HG02840 (cell line): Measurements from ENCODE around the gene NDUFC2.
"Not testable (repeated sequence)": the region's sequence is repeated elsewhere in the genome, so short reads cannot be mapped to it uniquely, and the experiment has no call there.

Experiments
- ATAC-seq: cut with Tn5 transposase; IDR thresholded peaks from one replicate; pipeline ENCODE4 v1.9.1; 2021; ENCODE audit warnings: mild to moderate bottlenecking, moderate library complexity, moderate number of reproducible peaks; ENCODE audit not compliant: unreplicated experiment, low FRiP score

NDUFC2 gene

DNA sequence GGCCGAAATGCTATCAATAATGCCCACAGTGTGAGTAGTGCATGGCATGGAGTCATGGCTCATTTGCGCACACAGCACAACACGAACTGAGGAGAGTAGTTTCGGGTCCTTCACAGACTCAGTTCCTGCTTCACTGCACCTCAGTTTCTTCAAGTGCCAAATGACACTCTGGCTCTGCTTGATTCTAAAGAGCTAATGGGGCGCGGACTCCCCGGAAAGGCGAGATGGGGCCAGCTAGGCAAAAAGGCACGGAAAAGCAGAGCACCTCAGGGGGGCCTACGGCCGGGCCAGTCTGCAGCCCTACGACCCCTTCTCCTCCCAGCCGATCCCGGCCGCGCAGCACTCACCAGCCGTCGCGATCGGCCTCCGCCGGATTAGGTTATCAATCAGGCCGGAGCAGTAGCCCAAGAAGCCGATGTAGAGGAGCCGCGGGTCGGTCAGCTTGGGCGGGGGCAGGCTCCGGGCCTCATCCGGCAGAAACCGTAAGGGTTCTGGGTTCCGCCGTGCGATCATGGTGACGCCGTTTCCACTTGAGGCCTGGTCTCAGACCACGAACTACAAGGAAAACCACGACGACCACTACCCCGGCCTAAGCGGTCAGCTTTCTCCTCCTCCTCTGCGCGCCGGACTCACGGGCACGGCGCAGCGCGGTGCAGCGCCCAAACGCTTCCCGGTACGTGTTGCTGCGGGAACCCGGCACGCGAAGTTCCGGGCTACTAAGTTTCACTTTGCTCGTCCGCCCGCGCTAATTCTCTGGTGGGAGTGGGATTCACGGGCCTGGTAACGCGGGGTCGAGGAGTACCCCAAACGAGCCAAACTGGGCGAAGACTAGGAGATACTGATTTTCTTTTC, at the start of gene NDUFC2:
Gene NDUFC2 (minus strand): TSS at position 631 of the 852 bp plus-strand sequence. CDS start 118 bp downstream, at position 513.
- ATAC-seq, result peak; percentile 80

DNA sequence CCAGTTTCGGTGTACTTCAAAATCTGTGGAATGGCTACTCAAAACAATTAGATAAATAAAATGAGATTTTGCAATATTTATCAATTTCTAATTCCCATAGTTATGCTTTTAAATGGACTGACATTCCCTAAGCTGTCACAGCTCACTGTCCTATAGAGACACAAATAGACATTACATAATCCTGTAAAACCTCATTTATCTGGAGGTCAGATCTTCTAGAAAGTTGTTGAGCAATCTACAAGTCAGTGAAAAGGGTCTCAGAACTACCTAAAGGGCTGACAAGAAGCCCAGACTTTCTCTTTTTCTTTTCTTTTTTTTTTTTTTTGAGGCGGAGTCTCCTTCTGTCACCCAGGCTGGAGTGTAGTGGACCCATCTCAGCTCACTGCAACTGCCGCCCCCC, 47.7 kb upstream of the NDUFC2 start:
- no peak for ATAC-seq

GRCh38 chr11:78112582-78113275, 33.1 kb upstream of the NDUFC2 start:
- ATAC-seq, result no peak

DNA sequence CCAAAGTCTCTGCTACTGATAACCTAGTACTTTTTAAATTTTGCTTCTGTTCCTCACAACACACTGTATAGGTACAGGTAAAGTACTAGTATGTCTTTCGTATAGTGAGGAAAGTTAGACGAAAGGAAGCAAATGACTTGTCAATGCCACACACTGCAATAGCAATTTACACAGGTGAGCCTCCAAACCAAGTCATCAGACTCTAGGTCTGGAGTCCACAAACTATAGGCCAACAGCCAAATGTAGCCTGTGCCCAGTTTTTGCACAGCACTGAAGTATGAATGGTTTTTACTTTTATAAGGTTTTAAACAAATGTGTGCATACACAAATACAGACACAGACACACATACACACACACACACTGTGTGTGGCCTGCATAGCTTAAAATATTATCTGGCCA, 31.6 kb upstream of the NDUFC2 start:
- no peak for ATAC-seq

GRCh38 chr11:78110830-78111229, 31.2 kb upstream of the NDUFC2 start:
- no peak for ATAC-seq

DNA sequence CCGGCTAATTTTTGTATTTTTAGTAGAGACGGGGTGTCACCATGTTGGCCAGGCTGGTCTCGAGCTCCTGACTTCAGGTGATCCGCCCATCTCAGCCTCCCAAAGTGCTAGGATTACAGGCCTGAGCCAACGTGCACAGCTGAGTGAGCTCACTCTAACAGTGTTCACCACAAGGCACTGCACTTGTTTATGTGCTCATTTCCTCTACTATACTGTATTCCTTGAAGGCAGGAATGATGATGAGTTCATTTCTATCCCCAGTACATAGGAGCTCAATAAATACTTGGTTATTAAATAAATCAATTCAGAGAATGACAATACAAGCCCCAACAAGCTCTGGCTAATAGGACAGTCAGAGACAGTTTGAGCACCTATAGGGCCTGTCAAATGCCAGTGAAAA, 30.7 kb upstream of the NDUFC2 start:
- no peak for ATAC-seq

DNA sequence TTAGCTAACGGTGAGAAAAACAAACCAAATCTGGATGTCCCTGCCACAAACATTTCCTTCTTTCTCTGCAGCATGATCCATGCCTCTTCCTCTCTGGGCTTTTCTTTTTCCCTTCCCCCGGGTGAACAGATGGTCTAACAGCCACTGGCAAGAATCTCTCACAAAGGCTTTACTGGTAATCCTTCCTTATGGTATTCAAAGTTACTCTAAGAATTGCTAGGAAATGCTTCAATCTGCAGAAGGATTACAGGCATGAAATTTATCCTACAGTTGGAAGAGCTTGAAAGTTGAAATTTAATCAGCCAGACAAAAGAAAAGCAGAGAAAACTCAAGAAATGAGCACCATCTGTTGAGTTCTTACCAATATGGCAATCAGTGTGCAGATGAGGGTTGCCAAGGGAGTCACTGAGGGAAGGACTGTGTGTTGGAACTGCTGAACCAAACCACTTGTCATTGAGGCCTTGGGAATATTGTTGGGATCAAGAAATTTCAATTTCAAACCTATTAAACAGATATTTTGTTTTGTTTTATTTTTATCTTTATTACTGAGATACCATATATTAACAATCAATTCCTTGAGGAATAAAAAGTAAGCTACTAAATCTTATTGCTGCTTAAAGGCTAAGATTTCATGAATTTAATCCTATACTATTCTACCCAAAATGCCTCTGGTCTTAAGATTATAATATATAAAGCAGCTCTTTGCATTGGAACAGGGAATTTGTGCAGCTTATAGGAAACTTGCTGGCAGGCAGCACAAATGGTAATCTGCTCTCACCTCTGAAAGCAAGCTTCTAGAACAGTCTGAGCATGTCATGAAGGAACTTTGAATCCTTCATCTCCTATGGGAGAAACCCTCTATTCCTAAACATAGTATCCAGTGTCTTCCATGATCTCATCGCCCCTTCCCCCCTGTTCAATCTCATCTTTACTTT, 29.7 kb upstream of the NDUFC2 start:
- no peak for ATAC-seq

DNA sequence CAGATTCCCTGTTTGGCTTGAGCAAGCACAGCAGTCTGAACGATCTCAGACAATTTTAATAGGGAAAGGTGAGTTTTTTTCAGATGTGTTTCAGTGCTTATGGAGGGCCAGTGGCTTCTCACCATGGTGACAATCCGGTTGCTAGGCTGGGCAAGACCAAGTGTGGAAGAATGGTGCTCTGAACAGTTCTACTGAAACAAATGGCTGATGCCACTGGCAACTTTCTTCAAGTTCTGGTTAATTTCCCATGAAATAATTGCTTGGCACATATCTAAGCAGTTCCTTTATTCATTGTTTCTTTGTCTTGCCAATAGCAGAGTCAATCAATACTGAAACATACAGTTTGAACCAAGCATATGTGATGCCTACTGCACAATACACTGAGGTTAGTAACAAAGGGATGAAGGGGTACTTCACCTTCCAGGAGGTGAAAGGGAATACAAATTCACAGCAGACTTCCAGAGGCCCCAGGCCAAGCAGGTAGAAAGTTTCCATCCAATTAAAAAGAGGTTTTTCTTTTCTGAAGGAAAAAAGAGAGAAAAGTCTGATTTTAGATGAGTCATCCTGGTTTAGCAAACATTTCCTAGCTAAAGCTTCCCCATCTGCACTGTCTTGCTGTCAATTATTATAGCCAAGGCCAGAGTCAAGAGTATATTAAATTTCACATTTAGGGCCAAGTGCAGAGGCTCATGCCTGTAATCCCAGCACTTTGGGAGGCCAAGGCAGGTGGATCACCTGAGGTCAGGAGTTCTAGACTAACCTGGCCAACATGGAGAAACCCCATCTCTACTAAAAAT, 21.2 kb upstream of the NDUFC2 start:
- no peak for ATAC-seq

DNA sequence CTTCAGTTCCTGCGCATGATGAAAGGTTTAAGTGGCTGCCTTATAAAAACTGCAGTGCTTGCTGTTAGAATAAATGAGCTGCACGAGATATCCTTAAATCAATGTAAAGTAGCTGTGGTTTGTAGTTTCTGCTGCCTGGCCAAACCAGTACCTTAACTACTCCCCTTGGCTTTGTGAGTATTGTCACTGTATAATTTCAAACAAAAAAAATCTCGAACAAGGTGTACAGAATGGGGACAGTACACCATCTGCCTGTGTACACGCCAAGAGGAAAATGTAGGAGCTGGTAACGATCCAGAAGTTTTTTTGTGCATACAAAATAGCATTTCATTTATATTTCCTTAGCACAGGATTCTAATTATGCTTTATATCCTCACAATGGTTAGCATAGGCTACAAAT, 20.6 kb upstream of the NDUFC2 start:
- no peak for ATAC-seq

DNA sequence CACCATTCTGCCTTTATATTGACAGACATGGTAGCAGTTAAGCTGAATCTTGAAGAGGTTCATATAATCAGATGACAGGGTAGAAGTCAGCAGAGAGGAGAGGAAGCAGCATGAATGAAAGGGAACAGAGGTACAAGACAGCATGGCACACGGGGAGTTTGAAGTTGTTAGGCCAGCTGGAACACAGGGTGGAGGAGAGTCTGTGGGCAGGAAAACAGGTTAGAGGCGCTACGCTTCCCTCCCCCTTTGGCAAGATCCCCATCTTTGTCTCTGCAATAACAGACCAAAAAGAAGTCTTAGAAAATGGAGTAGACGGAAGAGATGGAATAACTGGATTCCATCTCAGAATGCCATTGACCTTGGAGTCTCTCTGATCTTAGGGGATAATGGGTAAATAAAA, 20.0 kb upstream of the NDUFC2 start:
- ATAC-seq, result no peak

DNA sequence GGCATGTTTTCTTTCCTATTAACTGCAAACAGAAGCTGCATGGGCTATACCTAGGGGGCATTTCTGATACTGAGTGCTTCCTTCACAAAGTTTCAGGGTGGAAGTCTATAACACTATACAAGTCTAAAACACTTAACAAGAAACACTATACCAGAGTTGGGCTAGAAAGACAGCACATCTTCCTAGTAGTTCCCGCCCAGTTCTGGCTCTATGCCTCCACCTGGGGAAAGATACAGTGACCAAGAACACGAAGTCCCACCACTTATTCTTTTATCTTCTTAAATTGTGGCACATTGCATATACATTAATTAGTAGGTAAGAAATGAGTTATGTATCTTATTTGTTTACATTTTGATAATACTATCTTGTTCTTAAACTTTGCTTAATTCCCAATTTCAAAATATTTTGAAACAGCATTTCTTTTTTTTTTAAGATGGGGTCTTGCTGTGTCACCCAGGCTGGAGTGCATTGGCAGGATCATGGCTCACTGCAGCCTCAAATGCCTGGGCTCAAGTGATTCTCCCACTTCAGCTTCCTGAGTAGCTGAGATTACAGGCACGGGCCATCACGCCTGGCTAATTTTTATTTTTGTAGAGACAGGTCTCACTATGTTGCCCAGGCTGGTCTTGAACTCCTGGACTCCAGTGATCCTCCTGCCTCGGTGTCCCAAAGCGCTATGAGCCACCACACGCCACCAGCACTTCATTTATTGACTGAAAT, 18.2 kb upstream of the NDUFC2 start:
- no peak for ATAC-seq

DNA sequence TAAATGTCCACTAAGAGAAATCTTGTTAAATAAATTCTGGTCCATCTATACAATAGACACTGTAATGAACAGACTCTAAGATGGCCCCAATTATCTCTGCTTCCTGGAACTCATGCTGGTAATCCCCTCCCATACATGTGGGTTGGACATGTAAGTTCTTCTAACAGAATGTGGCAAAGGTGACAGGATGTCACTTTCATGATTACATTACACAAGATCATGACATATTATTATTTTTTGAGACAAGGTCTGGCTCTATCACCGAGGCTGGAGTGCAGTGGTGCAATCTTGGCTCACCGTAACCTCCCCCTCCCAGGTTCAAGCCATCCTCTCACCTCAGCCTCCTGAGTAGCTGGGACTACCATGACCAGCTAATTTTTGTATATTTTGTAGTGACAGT, 14.6 kb upstream of the NDUFC2 start:
- ATAC-seq, result no peak

DNA sequence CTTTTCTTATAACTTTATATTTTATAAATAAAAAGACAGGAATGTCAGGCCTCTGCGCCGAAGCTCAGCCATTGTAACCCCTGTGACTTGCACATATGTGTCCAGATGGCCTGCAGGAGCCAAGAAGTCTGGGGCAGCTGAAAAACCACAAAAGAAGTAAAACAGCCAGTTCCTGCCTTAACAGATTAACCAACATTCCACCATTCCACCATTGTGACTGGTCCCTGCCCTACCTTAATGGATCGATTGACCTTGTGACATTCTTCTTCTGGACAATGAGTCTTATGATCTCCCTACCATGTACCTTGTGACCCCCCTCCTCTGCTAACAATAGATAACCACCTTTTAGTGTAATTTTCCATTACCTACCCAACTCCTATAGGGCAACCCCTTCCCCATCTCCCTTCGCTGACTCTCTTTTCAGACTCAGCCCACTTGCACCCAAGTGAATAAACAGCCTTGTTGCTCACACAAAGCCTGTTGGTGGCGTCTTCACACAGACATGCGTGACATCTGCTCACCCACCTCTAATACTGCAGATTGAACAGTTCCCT, 6.9 kb upstream of the NDUFC2 start:
- not testable (repeated sequence) for ATAC-seq

- ATAC-seq, result no peak
Measured at GRCh38 chr11:78085972-78086371, 6.3 kb upstream of the NDUFC2 start.

- ATAC-seq, result not testable (repeated sequence)
Measured at GRCh38 chr11:78084506-78084905, 4.8 kb upstream of the NDUFC2 start.

GRCh38 chr11:78083021-78083420, 3.4 kb upstream of the NDUFC2 start:
- ATAC-seq, result no peak

GRCh38 chr11:78082146-78082545, 2.5 kb upstream of the NDUFC2 start:
- no peak for ATAC-seq

DNA sequence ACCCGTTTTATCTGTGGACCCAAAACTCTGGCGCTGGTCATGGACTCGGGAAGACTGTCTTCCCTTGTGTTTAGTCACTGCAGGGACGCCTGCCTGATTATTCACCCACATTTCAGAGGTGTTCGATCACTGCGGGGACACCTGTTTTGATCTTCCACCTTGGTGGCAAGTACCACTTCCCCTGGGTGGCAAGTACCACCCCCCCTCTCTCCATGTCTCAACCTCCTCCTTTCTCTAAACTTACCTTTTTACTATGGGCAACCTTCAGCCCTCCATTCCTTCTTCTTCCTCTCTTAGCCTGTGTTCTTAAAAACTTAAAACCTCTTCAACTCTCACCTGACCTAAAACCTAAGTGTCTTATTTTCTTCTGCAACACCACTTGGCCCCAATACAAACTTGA, 1.9 kb upstream of the NDUFC2 start:
- ATAC-seq, result no peak
